GM19452 (cell line): ENCODE data around the gene MZT2B.
"Not testable (repeated sequence)": the region's sequence is repeated elsewhere in the genome, so short reads cannot be mapped to it uniquely, and the experiment has no call there.

ENCODE experiments used
- ATAC-seq: cut with Tn5 transposase; IDR thresholded peaks from one replicate; pipeline ENCODE4 v1.9.1; 2021; ENCODE audit not compliant: unreplicated experiment

Gene MZT2B

DNA sequence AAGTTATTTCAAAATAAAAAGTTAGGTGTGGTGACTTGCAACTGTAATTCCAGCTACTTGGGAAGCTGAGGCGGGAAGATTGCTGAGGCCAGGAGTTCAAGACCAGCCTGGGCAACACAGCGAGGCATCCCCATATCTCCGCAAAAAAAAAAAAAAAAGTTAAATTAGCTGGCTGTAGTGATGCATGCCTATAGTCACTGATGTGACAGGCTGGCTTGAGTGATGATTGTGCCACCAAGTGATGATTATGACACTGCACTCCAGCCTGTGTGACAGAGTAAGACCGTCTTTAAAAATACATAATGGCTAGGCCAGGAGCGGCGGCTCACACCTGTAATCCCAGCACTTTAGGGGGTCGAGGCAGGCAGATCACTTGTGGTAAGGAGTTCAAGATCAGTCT lies 12.2 kb upstream of the MZT2B start:
- ATAC-seq = no peak

DNA sequence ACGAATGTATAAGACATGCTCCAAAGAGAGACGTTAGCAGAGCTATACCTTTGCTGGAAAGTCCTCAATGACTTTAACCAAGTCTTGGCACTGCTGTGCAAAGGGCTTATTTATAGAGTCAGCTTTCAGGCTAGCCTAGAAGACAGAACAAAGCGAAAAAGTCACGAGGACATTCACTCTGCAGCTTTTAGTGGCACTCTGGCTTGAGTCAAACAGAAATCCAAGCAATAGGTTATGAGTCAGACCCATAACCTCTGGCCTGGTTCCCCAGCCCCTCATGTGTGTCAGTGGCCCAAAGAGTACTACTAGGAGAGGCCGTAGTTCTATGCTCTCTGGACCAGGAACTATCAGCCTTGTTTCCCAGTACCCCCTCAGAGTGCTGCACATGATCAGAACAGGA lies 7.2 kb upstream of the MZT2B start:
- ATAC-seq = not testable (repeated sequence)

DNA sequence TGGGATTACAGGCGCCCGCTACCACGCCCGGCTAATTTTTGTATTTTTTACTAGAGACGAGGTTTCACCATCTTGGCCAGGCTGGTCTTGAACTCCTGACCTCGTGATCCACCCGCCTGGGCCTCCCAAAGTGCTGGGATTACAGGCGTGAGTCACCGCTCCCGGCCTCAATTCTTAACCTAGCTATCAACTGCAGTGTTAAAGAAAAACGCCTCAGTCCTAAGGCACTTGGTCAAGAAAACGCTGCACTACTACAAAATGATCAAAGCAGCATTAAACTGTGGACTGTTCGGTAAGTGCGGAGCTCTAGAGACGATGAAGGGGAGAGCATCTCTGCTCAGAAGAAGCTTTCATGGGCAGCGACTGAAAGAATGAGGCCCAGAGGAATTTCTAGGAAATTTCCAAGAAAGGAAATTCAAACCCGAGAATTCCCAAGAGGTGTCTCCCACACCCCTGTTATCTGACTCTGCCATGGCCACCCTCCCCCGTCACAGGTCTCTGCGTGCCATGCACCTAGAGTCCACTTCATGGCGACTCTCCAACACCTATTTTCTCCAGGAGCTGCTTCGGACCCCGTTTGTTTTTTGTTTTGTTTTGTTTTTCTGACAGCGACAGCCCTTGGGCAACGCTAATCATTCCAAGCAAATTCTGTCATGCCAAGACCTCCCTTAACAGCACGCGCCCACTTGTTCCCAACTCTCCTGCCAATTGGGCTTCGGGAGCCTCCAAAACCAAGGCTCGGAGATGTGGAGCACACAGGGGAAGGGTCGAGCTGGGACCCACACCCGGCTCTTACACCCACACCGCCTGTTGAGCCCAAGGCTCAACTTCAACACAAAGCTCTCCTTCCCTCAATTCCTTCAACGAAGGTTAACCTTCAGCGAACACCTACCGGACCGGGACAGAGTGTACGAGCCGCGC lies 1.4 kb upstream of the MZT2B start:
- not testable (repeated sequence) for ATAC-seq

DNA sequence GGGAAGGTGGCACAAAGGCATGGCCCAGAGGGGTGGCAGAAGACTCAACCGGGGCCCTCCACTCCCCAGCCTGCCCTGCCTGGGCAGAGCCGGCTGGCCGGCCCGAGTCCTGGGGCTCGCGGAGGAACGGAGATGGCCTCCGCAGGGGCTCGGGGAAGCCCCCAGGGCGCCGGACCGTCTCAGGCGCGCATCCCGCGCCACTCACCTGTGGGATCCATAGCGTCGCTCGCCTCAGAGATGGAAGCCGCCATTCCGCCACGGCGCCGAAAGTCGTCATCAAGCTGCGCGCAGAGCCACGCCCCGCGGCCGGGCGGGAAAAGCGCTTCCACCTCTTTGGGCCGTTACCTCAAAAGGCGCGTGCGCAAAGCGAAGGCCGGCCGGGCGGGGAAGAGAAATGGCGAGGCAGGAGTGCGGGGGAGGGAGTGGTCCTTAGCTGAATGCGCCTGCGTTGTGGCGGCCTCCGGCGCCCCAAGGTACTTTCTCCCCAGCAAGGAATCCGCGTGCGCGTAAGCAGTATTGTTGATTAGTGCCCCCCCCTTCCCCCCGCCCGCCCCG lies 660 bp upstream of the MZT2B start, which contains the start of gene SMPD4:
TSS of gene SMPD4 (minus strand) at position 278 of the 555 bp plus-strand sequence. CDS start 5,010 bp downstream, outside the sequence.
- ATAC-seq = peak; percentile 62

DNA sequence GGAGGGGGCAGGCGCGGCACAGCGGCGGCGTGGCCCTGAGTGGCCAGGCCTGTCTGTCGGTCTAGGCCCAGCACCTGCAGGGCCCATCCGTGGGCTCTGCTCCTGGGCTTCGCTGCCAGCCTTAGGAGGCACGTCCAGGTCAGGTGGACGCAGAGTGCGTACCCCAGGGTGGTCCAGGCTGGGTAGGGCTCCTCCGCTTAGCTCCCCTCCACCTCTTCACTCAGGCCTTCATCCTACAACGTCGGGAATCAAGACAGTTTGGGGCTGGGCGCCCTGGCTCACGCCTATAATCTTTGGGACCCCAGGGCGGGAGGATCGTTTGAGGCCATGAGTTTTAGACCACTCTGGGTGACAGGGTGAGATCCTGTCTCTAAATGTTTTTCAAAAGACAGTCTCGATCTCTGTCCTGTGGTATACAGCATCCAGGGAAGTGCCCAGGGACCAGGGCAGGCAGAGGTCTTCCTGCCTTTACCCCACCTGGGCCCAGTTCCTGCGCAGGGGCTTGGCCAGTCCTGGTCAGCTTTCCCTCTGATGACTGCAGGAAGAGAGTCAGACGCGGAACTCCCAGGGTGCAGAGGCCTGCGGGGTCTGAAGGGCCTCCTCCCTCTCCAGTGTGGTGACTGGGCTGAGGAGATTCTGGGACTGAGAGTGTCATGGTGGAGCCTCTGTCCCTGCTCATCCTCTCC lies 907 bp downstream of the MZT2B start:
- peak; percentile 6 for ATAC-seq

DNA sequence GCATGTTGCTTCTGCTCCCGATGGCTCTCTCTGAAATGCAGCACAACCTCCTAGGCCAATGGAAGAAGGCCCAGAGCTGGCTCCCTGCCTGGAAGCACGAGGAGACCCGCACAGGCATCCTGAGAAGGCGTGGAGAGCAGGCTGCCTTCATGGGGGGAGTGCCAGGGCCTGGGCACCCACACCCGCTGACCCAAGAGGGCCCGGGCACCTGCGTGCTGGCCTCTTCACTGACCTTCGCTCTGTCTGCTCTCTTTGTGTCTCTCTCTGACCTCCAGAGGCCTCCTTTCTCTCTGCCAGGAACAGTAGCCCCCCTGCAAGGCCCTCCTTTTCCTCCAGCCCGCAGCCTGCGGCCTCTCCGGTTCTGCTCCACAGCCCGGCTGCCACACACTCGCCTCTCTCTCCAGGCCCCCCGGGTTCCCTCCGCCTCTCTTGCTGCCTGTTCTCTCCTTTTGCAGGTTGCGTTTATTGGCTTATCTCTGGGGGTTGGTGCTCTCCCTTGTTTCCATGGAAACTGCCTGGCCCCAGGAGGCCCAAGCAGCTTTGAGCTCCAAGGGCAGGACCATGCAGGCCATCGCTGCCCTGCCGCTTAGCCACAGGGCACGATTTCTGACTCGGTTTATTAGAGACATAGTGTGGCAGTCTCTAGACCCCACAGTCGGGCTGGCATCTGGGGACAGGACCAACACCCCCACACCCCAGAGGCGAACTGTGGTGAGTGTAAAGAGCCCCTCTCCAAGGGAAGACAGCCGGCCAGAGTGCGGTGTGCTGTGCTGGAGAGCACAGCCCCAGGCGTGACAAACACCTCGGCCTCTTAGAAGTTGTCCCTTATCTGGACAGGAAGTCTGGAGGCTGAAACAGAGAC lies 1.7 kb downstream of the MZT2B start:
- ATAC-seq = no peak

DNA sequence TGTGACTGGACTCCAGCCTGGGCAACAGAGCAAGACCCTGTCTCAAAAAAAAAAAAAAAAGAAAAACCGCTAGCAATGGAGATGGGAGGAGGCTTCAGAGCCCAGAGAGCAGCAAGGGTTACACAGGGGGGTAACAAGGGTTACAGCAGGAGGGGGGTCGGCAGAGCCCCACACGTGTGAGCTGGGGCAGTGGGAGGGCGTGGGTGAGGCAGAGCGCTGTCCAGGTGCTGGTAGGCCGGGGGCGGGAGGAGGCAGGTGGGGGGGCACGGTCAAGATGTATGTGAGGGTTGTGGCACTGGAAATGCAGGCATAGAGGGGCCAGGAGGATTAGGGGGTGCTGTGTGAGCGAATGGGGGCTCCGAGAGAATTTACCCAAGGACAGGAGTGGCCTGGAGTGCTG lies 3.4 kb downstream of the MZT2B start:
- ATAC-seq = no peak

DNA sequence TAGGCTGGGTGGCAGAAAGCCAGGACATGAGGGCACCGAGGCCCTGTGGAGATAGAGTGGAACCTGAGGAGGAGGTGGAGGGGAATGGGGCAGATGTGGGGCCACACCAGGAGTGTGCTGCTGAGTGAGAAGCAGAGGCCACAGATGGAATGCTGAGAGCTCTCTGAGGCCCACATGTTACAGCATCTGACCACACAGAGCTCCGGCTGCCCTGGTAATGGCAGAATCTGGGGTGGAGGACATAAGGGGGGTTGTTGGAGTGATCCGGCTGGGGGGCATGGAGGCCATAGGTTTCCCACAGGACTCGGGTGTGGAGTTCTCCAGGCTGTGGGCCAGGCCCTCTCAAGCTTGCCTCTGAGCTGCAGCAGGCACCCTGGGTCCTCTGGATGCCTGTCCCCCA lies 3.8 kb downstream of the MZT2B start:
- ATAC-seq = no peak

DNA sequence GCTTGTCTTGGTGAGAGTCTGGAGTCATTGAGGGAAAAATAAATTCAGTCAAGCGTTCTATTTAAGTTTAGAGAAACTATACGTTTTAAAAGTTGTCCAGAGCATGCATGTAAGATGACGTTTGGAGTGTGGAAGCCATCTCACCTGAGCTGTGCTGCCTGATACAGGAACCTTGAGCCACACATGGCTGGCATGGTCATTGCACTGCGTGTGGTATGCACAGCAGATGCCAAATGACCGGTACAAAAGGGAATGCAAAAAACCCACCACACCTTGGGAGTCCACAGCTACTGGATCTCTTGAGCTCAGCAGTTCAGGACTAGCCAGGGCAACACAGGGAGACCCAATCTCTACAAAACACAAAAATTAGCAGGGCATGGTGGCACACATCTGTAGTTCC lies 4.3 kb downstream of the MZT2B start:
- no peak for ATAC-seq

DNA sequence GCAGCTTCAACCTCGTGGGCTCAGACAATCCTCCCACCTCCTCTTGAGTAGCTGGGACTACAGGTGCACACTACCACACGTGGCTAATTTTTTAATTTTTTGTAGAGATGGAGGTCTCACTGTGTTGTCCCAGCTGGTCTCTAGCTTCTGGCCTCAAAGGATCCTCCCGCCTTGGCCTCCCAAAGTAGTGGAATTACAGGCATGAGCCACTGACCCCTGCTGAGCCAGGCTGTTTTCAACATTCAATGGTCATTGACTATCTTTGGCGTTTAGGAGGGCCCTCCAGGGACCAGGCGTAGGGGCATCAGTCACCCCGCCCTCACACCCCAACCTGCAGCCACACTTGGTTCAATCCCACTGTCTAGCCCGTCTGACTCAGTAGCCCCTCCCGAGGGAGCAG lies 5.2 kb downstream of the MZT2B start:
- no peak for ATAC-seq

DNA sequence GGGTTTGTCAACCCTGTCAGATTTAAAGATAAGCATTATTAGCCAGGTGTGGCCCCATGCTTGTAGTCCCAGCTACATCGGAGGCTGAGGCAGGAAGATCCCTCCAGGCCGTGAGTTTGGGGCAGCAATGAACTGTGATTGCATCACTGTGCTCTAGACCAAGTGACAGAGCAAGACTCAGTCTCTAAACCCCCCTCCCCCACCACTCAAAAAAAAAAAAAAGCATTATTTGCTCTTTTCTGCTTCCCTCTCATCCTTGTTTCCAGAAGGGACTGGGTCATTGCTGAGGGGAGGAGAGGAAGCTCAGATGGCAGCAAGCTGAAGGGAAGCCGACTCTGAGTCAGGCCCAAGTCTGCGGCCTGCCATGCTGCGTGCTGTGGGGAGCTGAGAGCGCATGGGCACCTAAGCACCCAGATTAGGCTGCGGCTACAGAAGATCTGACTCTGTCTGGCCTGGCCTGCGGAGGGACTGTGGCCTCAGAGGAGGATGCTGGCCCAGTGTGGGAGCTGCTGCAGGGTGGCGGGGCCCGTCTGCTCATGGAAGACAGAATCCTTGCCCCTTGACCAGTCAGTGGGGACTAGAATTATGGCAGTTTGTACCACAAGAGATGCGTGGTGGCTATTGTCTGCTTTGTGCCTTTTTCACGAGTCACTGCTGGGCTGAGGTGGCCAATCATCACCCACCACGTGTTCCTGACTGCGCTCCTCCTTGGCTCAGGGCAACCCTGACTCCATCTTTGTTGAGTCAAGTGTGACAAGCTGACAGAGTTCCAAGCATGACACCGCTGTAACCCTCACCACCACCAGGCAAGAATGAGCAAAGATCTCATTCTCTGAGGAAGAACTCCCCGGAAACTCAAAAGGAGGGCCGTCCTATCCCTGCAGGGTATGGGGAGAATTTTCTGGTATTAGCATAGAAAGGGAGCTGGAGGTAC lies 6.1 kb downstream of the MZT2B start:
- ATAC-seq = not testable (repeated sequence)

DNA sequence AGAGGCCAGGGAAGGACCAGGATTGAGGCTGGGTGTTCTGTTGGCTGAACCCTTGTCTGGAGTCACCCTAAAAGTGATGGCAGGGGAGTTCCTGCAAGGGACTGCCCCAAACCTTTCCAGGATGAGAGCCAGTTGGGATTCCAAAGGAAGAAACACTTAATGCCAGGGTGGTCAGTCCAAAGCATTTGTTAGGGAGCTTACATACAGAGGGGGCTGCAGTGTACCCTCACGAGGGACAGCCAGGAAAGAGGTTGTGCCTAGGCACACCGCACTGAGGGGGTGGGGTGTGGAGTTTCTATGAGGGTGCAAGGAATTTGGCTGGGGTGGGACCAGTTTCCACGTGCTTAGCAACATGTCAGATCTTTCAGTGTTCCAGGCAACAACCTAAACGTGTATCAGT lies 6.9 kb downstream of the MZT2B start:
- not testable (repeated sequence) for ATAC-seq

DNA sequence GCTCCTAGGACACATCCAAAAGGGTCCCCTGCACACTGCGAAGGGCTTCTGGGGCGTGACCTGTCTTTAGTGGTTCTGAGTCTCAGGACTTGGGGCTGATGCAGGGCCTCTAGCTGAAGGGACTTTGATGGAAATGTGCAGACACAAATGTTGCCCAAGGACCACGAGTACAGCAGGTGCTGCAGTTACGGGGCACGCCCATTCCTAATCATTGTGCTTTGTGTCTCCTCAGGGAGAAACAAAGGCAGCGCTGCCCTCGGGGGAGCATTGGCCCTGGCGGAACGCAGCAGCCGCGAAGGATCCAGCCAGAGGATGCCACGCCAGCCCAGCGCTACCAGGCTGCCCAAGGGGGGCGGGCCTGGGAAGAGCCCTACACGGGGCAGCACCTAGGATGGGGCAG lies 8.2 kb downstream of the MZT2B start:
- ATAC-seq = no peak

DNA sequence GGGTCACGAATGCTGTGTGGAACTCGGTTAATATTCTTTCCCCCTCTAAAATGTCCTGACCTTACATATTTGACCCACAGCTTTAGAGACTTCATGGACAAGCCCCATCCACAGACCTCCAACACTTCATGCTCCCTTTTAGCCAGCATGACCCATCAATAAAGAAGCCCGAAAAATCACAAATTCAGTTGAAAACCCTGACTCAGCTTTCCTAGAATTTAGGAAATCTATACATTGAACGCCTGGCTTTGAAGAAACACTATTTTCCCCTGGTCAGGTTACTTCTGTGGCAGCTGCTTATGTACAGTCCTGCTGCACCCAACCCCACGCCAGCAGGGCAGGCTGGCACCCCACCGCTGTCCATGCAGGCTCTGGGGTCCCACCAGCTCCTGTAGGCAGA lies 9.3 kb downstream of the MZT2B start:
- ATAC-seq = not testable (repeated sequence)

DNA sequence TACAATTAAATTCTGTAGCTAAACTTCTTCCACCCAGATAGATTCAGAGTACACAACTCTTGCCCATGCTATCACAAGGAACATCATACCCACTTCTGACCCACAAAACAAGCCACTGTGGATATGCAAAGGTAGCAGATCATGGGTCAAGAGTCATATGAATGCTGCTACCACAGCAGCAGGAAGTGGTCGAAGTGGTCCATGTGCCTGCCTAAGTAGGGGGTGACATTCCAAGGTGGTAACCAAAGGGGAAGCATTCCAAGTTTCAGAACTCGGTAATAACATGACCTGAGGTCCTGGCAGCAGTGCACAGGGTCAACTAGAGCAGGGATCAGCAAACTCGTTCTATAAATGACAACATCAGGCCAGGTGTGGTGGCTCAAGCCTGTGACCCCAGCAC lies 10.4 kb downstream of the MZT2B start:
- not testable (repeated sequence) for ATAC-seq

DNA sequence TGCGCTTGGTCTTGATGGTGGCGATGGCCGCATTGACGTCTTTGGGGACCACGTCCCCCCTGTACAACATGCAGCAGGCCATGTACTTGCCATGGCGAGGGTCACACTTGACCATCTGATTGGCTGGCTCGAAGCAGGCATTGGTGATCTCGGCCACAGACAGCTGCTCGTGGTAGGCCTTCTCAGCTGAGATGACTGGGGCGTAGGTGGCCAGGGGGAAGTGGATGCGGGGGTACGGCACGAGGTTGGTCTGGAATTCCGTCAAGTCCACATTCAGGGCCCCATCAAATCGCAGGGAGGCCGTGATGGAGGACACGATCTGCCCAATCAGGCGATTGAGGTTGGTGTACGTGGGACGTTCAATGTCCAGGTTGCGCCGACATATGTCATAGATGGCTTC lies 11.8 kb downstream of the MZT2B start:
- ATAC-seq = not testable (repeated sequence)

DNA sequence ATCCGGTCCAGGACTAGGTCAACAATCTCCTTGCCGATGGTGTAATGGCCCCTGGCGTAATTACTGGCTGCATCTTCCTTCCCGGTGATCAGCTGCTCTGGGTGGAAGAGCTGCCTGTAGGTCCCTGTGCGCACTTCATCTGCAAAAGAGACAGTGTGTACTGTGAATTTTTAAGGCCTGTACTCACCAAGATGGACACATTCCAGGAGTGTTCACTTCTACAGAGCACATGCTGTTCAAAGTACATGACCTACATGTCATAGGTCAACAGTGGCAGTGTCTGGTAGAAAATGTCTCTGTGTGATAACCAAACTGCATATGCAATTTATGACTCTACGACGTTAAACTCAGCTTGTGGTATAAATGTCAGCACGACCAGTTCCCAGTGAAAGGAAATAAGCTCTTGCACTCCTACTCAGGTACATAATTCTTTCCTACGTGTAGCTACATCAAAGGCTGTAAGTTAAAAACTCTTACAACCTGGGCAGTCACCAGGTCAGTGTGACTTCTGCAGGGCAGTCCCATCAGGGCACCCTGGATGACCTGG lies 13.1 kb downstream of the MZT2B start:
- ATAC-seq = not testable (repeated sequence)

DNA sequence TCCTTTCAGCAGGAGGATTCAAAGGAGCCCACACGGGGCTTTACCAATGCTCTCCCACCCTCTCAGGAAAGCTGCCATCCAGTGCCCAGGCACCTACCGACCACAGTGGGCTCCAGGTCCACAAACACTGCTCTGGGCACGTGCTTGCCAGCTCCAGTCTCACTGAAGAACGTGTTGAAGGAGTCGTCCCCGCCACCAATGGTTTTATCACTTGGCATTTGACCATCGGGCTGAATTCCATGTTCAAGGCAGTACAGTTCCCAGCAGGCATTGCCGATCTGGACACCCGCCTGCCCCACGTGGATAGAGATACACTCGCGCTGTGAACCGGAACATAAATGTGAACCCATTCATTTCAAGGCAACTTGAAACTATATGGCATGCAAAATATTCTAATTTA lies 14.0 kb downstream of the MZT2B start:
- not testable (repeated sequence) for ATAC-seq

DNA sequence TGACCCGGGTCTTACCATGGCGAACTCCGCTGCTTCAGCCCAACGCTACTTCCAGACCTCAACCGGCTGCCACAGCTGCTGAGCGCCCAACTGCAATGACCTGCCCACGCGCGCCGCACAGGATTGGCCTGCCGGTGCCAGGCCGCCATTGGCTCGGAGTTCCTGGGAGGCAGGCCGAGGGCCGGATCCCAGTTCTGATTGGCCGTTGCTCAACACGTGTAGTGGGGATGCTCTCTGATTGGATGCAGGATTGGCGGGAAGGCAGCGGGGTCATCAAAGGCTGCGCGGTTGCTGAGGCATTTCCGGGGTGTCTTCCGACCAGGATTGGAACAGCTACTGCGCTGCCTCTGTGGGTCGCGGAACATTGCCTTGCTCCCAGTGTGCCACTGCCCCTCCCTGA lies 16.3 kb downstream of the MZT2B start, which contains the start of gene TUBA3E:
TSS of gene TUBA3E (minus strand) at position 97 of the 400 bp plus-strand sequence. CDS start at position 18, 79 bp downstream.
- no peak for ATAC-seq
